NCI-H2196 treated with DMSO at 0.1 percent for 48 hours (cell line): ENCODE data around the gene TANC2.
"Not testable (repeated sequence)": the region's sequence is repeated elsewhere in the genome, so short reads cannot be mapped to it uniquely, and the experiment has no call there.

Experiments used
- DNase-seq: peaks from one replicate; lab custom pipeline; 2025; ENCODE audit not compliant: unreplicated experiment; lab: John Stamatoyannopoulos, UW

TANC2 gene

GRCh38 chr17:62963296-62963695 is 2.7 kb upstream of the TANC2 start:
- DNase-seq = no peak

- DNase-seq = no peak
These were observed 1.5 kb upstream of the TANC2 start for GRCh38 chr17:62964506-62964905.

- DNase-seq = no peak
These were observed 805 bp upstream of the TANC2 start for GRCh38 chr17:62965174-62965685.

- peak; percentile 51 for DNase-seq
These were observed 580 bp downstream of the TANC2 start for GRCh38 chr17:62966426-62967204.

GRCh38 chr17:62967205-62967529 is 1.1 kb downstream of the TANC2 start:
- DNase-seq = no peak

GRCh38 chr17:62968445-62968923 is 2.4 kb downstream of the TANC2 start:
- peak; percentile 94 for DNase-seq

- DNase-seq = no peak
These were observed 4.6 kb downstream of the TANC2 start for GRCh38 chr17:62970610-62971009.

- no peak for DNase-seq
These were observed 5.8 kb downstream of the TANC2 start for GRCh38 chr17:62971853-62972252.

GRCh38 chr17:62974788-62975187 is 8.8 kb downstream of the TANC2 start:
- no peak for DNase-seq

GRCh38 chr17:62975206-62975605 is 9.2 kb downstream of the TANC2 start:
- no peak for DNase-seq

- DNase-seq = not testable (repeated sequence)
These were observed 10.7 kb downstream of the TANC2 start for GRCh38 chr17:62976643-62977231.

GRCh38 chr17:62980842-62981241 is 14.8 kb downstream of the TANC2 start:
- DNase-seq = no peak

- no peak for DNase-seq
These were observed 15.9 kb downstream of the TANC2 start for GRCh38 chr17:62981933-62982332.

GRCh38 chr17:62984801-62985200 is 18.8 kb downstream of the TANC2 start:
- no peak for DNase-seq

- no peak for DNase-seq
These were observed 20.5 kb downstream of the TANC2 start for GRCh38 chr17:62986549-62986948.

GRCh38 chr17:62987136-62987535 is 21.1 kb downstream of the TANC2 start:
- no peak for DNase-seq

- DNase-seq = no peak
These were observed 23.5 kb downstream of the TANC2 start for GRCh38 chr17:62989501-62989900.

GRCh38 chr17:62994931-62995330 is 28.9 kb downstream of the TANC2 start:
- DNase-seq = no peak

- no peak for DNase-seq
These were observed 29.4 kb downstream of the TANC2 start for GRCh38 chr17:62995377-62995885.

- DNase-seq = no peak
These were observed 30.2 kb downstream of the TANC2 start for GRCh38 chr17:62996221-62996620.

- no peak for DNase-seq
These were observed 32.1 kb downstream of the TANC2 start for GRCh38 chr17:62998166-62998565.

- no peak for DNase-seq
These were observed 32.8 kb downstream of the TANC2 start for GRCh38 chr17:62998665-62999393.
